ENCODE measurements around the gene MLPH.
A peak's percentile ranks its signal among the peaks of the same experiment; 100 is the strongest.

MLPH gene

GRCh38 chr2:237567276-237568029 lies 80.4 kb downstream of the MLPH start:
- no peak for DNase-seq (ENCODE audit: low read depth in 3 of 3)

- DNase-seq (ENCODE audit: low read depth in 3 of 3) = no peak
Observed at GRCh38 chr2:237568121-237568660, 81.1 kb downstream of the MLPH start.

GRCh38 chr2:237569041-237569440 lies 82.0 kb downstream of the MLPH start:
- DNase-seq (ENCODE audit: low read depth in 3 of 3) = no peak

GRCh38 chr2:237569896-237570295 lies 82.8 kb downstream of the MLPH start:
- DNase-seq (ENCODE audit: low read depth in 3 of 3) = no peak

GRCh38 chr2:237570776-237571335 lies 83.8 kb downstream of the MLPH start:
- DNase-seq (ENCODE audit: low read depth in 3 of 3) = no peak

- DNase-seq (ENCODE audit: low read depth in 3 of 3) = no peak
Observed at GRCh38 chr2:237571551-237571950, 84.5 kb downstream of the MLPH start.

- DNase-seq (ENCODE audit: low read depth in 3 of 3) = peak; percentile 81 to 87 (median 84)
Observed at GRCh38 chr2:237572021-237572741, 85.1 kb downstream of the MLPH start.

- no peak for DNase-seq (ENCODE audit: low read depth in 3 of 3)
Observed at GRCh38 chr2:237572742-237573101, 85.7 kb downstream of the MLPH start.

GRCh38 chr2:237573721-237574415 lies 86.8 kb downstream of the MLPH start:
- no peak for DNase-seq (ENCODE audit: low read depth in 3 of 3)

- no peak for DNase-seq (ENCODE audit: low read depth in 3 of 3)
Observed at GRCh38 chr2:237574467-237574866, 87.4 kb downstream of the MLPH start.

GRCh38 chr2:237574894-237575868 lies 88.1 kb downstream of the MLPH start:
- DNase-seq (ENCODE audit: low read depth in 3 of 3) = no peak

GRCh38 chr2:237575869-237576862 lies 89.1 kb downstream of the MLPH start:
- DNase-seq (ENCODE audit: low read depth in 3 of 3) = no peak

- DNase-seq (ENCODE audit: low read depth in 3 of 3) = no peak
Observed at GRCh38 chr2:237576974-237577373, 89.9 kb downstream of the MLPH start.

- DNase-seq (ENCODE audit: low read depth in 3 of 3) = no peak
Observed at GRCh38 chr2:237577458-237577857, 90.4 kb downstream of the MLPH start.

GRCh38 chr2:237577956-237578870 lies 91.2 kb downstream of the MLPH start:
- no peak for DNase-seq (ENCODE audit: low read depth in 3 of 3)

- DNase-seq (ENCODE audit: low read depth in 3 of 3) = no peak
Observed at GRCh38 chr2:237581326-237581725, 94.3 kb downstream of the MLPH start.

- peak in 2 of 3 experiments; percentile 14 to 36 for DNase-seq (ENCODE audit: low read depth in 3 of 3)
Observed at GRCh38 chr2:237581751-237582746, 95.0 kb downstream of the MLPH start.
